ENCODE data around the gene PIK3R3. TPM values are rescaled to one million over a fixed set of nuclear protein-coding genes. Genes with fewer than 3 reads are reported as not detected.

Gene PIK3R3
- total and polyA plus RNA-seq, 9 of the 15 experiments (the other 6 are each of a cell fraction or from before 2014, with no cell fraction given): 1.4 to 7.7 (median 4.6) TPM

DNA sequence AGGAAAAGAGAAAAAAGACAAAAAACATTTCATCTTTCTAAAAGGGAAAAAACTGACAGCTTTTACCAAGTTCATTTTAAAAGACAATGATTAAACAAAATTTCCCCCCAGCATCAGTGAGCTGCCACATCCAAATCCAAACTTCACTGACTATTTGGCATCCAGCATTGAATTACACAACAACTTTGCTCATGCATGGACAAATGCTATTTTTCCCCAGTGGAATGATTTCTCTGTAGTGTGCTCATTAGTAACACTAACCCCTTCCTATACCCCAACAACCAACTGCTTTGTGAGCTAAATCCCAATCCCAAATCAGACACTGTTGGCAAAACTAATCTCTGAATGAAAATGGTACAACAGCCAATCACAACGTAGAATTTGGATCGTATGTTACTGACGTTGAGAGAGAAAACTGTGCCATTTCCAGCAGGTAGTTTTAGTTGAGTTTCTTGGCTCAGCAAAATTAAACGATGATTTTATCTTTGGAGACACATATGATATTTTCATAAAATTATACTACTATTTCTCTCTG, 37.9 kb downstream of the PIK3R3 start (continued):
- TF ChIP-seq, protein P1, sequence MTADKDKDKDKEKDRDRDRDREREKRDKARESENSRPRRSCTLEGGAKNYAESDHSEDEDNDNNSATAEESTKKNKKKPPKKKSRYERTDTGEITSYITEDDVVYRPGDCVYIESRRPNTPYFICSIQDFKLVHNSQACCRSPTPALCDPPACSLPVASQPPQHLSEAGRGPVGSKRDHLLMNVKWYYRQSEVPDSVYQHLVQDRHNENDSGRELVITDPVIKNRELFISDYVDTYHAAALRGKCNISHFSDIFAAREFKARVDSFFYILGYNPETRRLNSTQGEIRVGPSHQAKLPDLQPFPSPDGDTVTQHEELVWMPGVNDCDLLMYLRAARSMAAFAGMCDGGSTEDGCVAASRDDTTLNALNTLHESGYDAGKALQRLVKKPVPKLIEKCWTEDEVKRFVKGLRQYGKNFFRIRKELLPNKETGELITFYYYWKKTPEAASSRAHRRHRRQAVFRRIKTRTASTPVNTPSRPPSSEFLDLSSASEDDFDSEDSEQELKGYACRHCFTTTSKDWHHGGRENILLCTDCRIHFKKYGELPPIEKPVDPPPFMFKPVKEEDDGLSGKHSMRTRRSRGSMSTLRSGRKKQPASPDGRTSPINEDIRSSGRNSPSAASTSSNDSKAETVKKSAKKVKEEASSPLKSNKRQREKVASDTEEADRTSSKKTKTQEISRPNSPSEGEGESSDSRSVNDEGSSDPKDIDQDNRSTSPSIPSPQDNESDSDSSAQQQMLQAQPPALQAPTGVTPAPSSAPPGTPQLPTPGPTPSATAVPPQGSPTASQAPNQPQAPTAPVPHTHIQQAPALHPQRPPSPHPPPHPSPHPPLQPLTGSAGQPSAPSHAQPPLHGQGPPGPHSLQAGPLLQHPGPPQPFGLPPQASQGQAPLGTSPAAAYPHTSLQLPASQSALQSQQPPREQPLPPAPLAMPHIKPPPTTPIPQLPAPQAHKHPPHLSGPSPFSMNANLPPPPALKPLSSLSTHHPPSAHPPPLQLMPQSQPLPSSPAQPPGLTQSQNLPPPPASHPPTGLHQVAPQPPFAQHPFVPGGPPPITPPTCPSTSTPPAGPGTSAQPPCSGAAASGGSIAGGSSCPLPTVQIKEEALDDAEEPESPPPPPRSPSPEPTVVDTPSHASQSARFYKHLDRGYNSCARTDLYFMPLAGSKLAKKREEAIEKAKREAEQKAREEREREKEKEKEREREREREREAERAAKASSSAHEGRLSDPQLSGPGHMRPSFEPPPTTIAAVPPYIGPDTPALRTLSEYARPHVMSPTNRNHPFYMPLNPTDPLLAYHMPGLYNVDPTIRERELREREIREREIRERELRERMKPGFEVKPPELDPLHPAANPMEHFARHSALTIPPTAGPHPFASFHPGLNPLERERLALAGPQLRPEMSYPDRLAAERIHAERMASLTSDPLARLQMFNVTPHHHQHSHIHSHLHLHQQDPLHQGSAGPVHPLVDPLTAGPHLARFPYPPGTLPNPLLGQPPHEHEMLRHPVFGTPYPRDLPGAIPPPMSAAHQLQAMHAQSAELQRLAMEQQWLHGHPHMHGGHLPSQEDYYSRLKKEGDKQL (CRISPR knock-in tag; IDR thresholded peaks at IDR 0.05; ENCODE audit: borderline replicate concordance): no peak
- TF ChIP-seq ZNF695 (CRISPR knock-in tag; IDR thresholded peaks at IDR 0.05) (no peak), ZNF175 (CRISPR knock-in tag; IDR thresholded peaks at IDR 0.05; ENCODE audit: low read depth) (no peak), PURB (CRISPR knock-in tag; IDR thresholded peaks at IDR 0.05; ENCODE audit: low read depth) (no peak), ELF2 (CRISPR knock-in tag; IDR thresholded peaks at IDR 0.05) (no peak), SRF (CRISPR knock-in tag; IDR thresholded peaks at IDR 0.05) (no peak), CC2D1A (IDR thresholded peaks at IDR 0.05) (no peak), ZNF316 (IDR thresholded peaks at IDR 0.05) (no peak), ETV5 (CRISPR knock-in tag; IDR thresholded peaks at IDR 0.05; ENCODE audit: low read depth) (no peak), ZC3H11A (IDR thresholded peaks at IDR 0.05; ENCODE audit: low read depth, low read length) (no peak)
- TF ChIP-seq, protein P2, sequence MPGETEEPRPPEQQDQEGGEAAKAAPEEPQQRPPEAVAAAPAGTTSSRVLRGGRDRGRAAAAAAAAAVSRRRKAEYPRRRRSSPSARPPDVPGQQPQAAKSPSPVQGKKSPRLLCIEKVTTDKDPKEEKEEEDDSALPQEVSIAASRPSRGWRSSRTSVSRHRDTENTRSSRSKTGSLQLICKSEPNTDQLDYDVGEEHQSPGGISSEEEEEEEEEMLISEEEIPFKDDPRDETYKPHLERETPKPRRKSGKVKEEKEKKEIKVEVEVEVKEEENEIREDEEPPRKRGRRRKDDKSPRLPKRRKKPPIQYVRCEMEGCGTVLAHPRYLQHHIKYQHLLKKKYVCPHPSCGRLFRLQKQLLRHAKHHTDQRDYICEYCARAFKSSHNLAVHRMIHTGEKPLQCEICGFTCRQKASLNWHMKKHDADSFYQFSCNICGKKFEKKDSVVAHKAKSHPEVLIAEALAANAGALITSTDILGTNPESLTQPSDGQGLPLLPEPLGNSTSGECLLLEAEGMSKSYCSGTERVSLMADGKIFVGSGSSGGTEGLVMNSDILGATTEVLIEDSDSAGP (CRISPR knock-in tag; IDR thresholded peaks at IDR 0.05): no peak

Data from K562 (cell line).